K562 (cell line): Measurements from ENCODE around the gene MEIS2. TPM values are rescaled to one million over a fixed set of nuclear protein-coding genes. Genes with fewer than 3 reads are reported as not detected.

Experiments
- ATAC-seq: fragments of 200-7000 bp; cut with Tn5 transposase; 3 replicates; pipeline ENCODE4 v1.9.1; 2020; ENCODE audit warnings: moderate library complexity
- BruUV-seq: library from RNA; stranded (reverse); fragments of 400-500 nt; replicated peaks from 2 replicates; lab custom pipeline; 2021; lab: Mats Ljungman, UMichigan
- CTCF ChIA-PET: fragments of 300-600 bp; formaldehyde crosslinking; extraction: SDS; loops from one replicate; lab custom pipeline; 2021; ENCODE audit warnings: low intra/inter-chr PET ratio; lab: Yijun Ruan, JAX
- POLR2A ChIA-PET: fragments of 300-600, 350-650 bp; sonication (Branson Sonifier 250); formaldehyde crosslinking; extraction: SDS; loops from one replicate; lab custom pipeline; 2021; ENCODE audit warnings: antibody characterized with exemption, inconsistent platforms; lab: Yijun Ruan, JAX
- DNase-seq, 4 experiments: peaks; one replicate each; pipeline versions ENCODE4 v3.0.0 to v3.0.0-alpha.2; 2011 to 2018; ENCODE audit warnings: low spot score in 3 of 4, mixed read lengths in 3 of 4; ENCODE audit errors: extremely low read depth in 1 of 4
- FAIRE-seq: peaks from 2 replicates; lab custom pipeline; 2011; peaks lifted over from hg19 to GRCh38; lab: Jason Lieb, UNC
- H2AFZ ChIP-seq: 2 replicates; pipeline ENCODE4 v1.6.0; 2011; ENCODE audit warnings: low read depth, low read length, control low read depth, inconsistent platforms
- H3K27ac ChIP-seq: fragments of 200-600 bp; 3 replicates; pipeline ENCODE4 v1.8.0; 2011; ENCODE audit warnings: low read depth, mild to moderate bottlenecking, control low read depth, inconsistent platforms, low read length, moderate library complexity, mixed read lengths; ENCODE audit errors: extremely low read depth
- H3K27me3 ChIP-seq, 2 experiments: fragments of 300-600 bp in 1 of 2; 2 replicates in 1 of 2; 3 replicates in 1 of 2; pipeline versions ENCODE4 v1.6.0 to v1.8.0; 2011; ENCODE audit warnings: inconsistent platforms in 2 of 2, low read length in 2 of 2, mild to moderate bottlenecking in 1 of 2, mixed read lengths in 1 of 2, moderate library complexity in 1 of 2; ENCODE audit not compliant: control insufficient read depth in 2 of 2, insufficient read depth in 2 of 2
- H3K36me3 ChIP-seq: fragments of 300-600 bp; 3 replicates; pipeline ENCODE4 v1.8.0; 2011; ENCODE audit warnings: mild to moderate bottlenecking, low read length, inconsistent platforms; ENCODE audit not compliant: control insufficient read depth, insufficient read depth
- H3K4me1 ChIP-seq, 2 experiments: fragments of 200-600 bp in 1 of 2; replicated peaks in 1 of 2; 2 replicates in 1 of 2; 3 replicates in 1 of 2; pipeline versions ENCODE4 v1.5.1 to v1.8.0; 2011; ENCODE audit warnings: inconsistent platforms in 2 of 2, low read length in 2 of 2, mild to moderate bottlenecking in 1 of 2, mixed read lengths in 1 of 2, moderate library complexity in 1 of 2; ENCODE audit not compliant: control insufficient read depth in 2 of 2, insufficient read depth in 2 of 2
- H3K4me2 ChIP-seq: 2 replicates; pipeline ENCODE4 v1.6.1; 2011; ENCODE audit warnings: low read length, control low read depth, inconsistent platforms, mixed read lengths; ENCODE audit not compliant: insufficient read depth
- H3K4me3 ChIP-seq: fragments of 200-600 bp; sonication (generic), shearing (Covaris generic); 2 replicates; pipeline ENCODE4 v1.5.1; 2016; ENCODE audit warnings: control low read depth, inconsistent platforms
- H3K79me2 ChIP-seq: fragments of 200-600 bp; 3 replicates; pipeline ENCODE4 v1.8.0; 2011; ENCODE audit warnings: low read length, inconsistent platforms; ENCODE audit not compliant: control insufficient read depth, insufficient read depth
- H3K9ac ChIP-seq, 2 experiments: 2 replicates each; pipeline versions ENCODE4 v1.6.0 to v1.6.1; 2011; ENCODE audit warnings: low read depth in 2 of 2, low read length in 2 of 2, control low read depth in 1 of 2, inconsistent platforms in 1 of 2, mild to moderate bottlenecking in 1 of 2, mixed read lengths in 1 of 2; ENCODE audit not compliant: insufficient read depth in 1 of 2
- H3K9me1 ChIP-seq: one replicate; pipeline ENCODE4 v1.6.0; 2011; ENCODE audit warnings: inconsistent platforms, mild to moderate bottlenecking, low read length, moderate library complexity; ENCODE audit not compliant: control insufficient read depth, insufficient read depth
- H3K9me3 ChIP-seq: replicated peaks from 2 replicates; pipeline ENCODE4 v1.5.1; 2011; ENCODE audit warnings: low read depth, low read length, inconsistent platforms; ENCODE audit not compliant: control insufficient read depth, insufficient read depth
- H4K20me1 ChIP-seq: replicated peaks from 2 replicates; pipeline ENCODE4 v1.6.1; 2011; ENCODE audit warnings: low read length, inconsistent platforms, mixed read lengths; ENCODE audit not compliant: control insufficient read depth, insufficient read depth
- HNRNPH1 ChIP-seq: fragments of 200-400 bp; formaldehyde crosslinking; optimal IDR thresholded peaks from 2 replicates; pipeline ENCODE3; 2017; ENCODE audit warnings: low read depth, mild to moderate bottlenecking, low read length, moderate library complexity
- MEF2A ChIP-seq: IDR thresholded peaks from 2 replicates; pipeline ENCODE4 v1.6.1; 2011; ENCODE audit warnings: low read depth, mild to moderate bottlenecking, low read length, moderate library complexity; ENCODE audit not compliant: control insufficient read depth
- NELFE ChIP-seq: IDR thresholded peaks from 2 replicates; pipeline ENCODE4 v1.6.1; 2011; ENCODE audit warnings: mild to moderate bottlenecking; ENCODE audit not compliant: insufficient read depth, insufficient read length
- PHF20 ChIP-seq: fragments of 450-650 bp; IDR thresholded peaks from 2 replicates; pipeline ENCODE4 v1.6.1; 2018; ENCODE audit not compliant: partially characterized antibody
- ZFP1 ChIP-seq: fragments of 450-650 bp; formaldehyde crosslinking; IDR thresholded peaks from 2 replicates; pipeline ENCODE4 v1.4.0; 2020; ENCODE audit warnings: mild to moderate bottlenecking, mixed read lengths
- ZKSCAN1 ChIP-seq: fragments of 150-350 bp; IDR thresholded peaks from 2 replicates; pipeline ENCODE4 v1.6.1; 2016; ENCODE audit warnings: low read depth, low read length
- ZNF232 ChIP-seq: sonication (generic); formaldehyde crosslinking; IDR thresholded peaks from 2 replicates; pipeline ENCODE4 v1.8.0; 2022; ENCODE audit warnings: mild to moderate bottlenecking, missing genetic modification reagents
- WGBS: fragments of 100-300 bp; shearing (Covaris generic); methylation state at CpG from one replicate; pipeline ENCODE4 v1.1.6; 2016; ENCODE audit warnings: low coverage, mixed read lengths; ENCODE audit not compliant: insufficient coverage; ENCODE audit errors: missing lambda C conversion rate; 5-methylcytosine and 5-hydroxymethylcytosine counted together
- in situ Hi-C: fragments of 300-500 bp; cut with MboI; formaldehyde crosslinking; loops from 4 replicates; pipeline ENCODE4 v1.15.0; 2018; ENCODE audit warnings: inconsistent platforms, mixed read lengths
- intact Hi-C: fragments of 100-400 bp; cut with micrococcal nuclease; formaldehyde crosslinking; loops from 2 replicates; pipeline ENCODE4 v1.14.2; 2022
- polyA plus RNA-seq, 8 experiments: library from polyadenylated mRNA; depleted of rRNA in 4 of 8; stranded (reverse) in 5 of 8; unstranded in 3 of 8; fragments of >200 nt; fragmentation: Nextera tagmentation in 2 of 8; fragmentation: Illumina TruSeq in 1 of 8; extraction: Ambion mirVana in 2 of 8; extraction: Trizol in 1 of 8; gene quantifications; 2 replicates each; pipeline versions ENCODE4 v1.2.1 to v1.2.3, GENCODE V29; 2011 to 2014; ENCODE audit warnings: inconsistent platforms in 1 of 8, missing spikeins in 1 of 8
- total RNA-seq, 7 experiments: library from RNA; depleted of rRNA in 6 of 7; stranded (reverse); fragments of >200 nt in 6 of 7; fragmentation: Illumina TruSeq in 2 of 7; extraction: Trizol in 2 of 7; gene quantifications; 2 replicates each; pipeline versions ENCODE4 v1.2.1 to v1.2.3, GENCODE V29; 2011 to 2021; ENCODE audit warnings: low replicate concordance in 1 of 7

The MEIS2 gene
- total and polyA plus RNA-seq, 9 of the 15 experiments (the other 6 are each of a cell fraction or from before 2014, with no cell fraction given) = 7.5 to 64.2 (median 22.3) TPM

GRCh38 chr15:37055481-37055880 lies 44.9 kb downstream of the MEIS2 start:
- no peaks in the 10 kb centered on the region for H3K9me1 ChIP-seq
- CTCF ChIA-PET = no interaction called here
- intact Hi-C loops (no loop called here), in situ Hi-C loops (no loop called here)
- POLR2A ChIA-PET = no interaction called here
- H4K20me1 ChIP-seq = no peaks in the 10 kb centered on the region
- BruUV-seq = no TSS peak
- peak overlapping the region; percentile 57; the same call in 2 of the 3 replicates for H3K27ac ChIP-seq
- H3K4me3 ChIP-seq = no peak overlapping the region
- FAIRE-seq (no peak), DNase-seq (no peak), ATAC-seq (no peak)
- no peak overlapping the region for H3K9ac ChIP-seq
- TF ChIP-seq HNRNPH1 (no peak), ZNF232 (no peak)
- H3K79me2 ChIP-seq = peaks cover 12% of the 10 kb centered on the region; the same call in 2 of the 3 replicates
- no peak overlapping the region for H2AFZ ChIP-seq
- H3K36me3 ChIP-seq = peaks cover 24% of the 10 kb centered on the region
- H3K27me3 ChIP-seq = no peaks in the 10 kb centered on the region
- peaks cover 7 to 27% of the 10 kb centered on the region in 2 experiments; a peak in 4 of 5 replicates for H3K4me1 ChIP-seq
- 90% methylated on average over 8 of the region's 8 CpGs for WGBS
- H3K9me3 ChIP-seq = no peaks in the 10 kb centered on the region
- H3K4me2 ChIP-seq = no peak overlapping the region

- Histone ChIP-seq H3K4me2 (no peak overlapping the region), H3K79me2 (peaks cover 12% of the 10 kb centered on the region; the same call in 2 of the 3 replicates), H3K9me1 (no peaks in the 10 kb centered on the region), H3K27me3 (no peaks in the 10 kb centered on the region), H3K4me1 (peaks cover 7 to 26% of the 10 kb centered on the region in 2 experiments; a peak in 4 of 5 replicates), H3K9me3 (no peaks in the 10 kb centered on the region), H3K27ac (no peak overlapping the region), H2AFZ (no peak overlapping the region), H3K9ac (no peak overlapping the region), H3K36me3 (peaks cover 25% of the 10 kb centered on the region), H3K4me3 (no peak overlapping the region), H4K20me1 (no peaks in the 10 kb centered on the region)
- in situ Hi-C loops = no loop called here
- FAIRE-seq (no peak), ATAC-seq (no peak), DNase-seq (no peak)
- no peak for TF ChIP-seq ZKSCAN1
- TF ChIP-seq NELFE = no peak
- TF ChIP-seq PHF20 = no peak
- TF ChIP-seq MEF2A = no peak
- no peak for TF ChIP-seq ZFP1
- POLR2A ChIA-PET = no interaction called here
- intact Hi-C loops = no loop called here
- CTCF ChIA-PET = no interaction called here
- no TSS peak for BruUV-seq
- 79% methylated on average over 7 of the region's 7 CpGs for WGBS
Observed at GRCh38 chr15:37054336-37054735, 46.0 kb downstream of the MEIS2 start.
